Breast epithelium (tissue), 3 donors: ENCODE data around the gene PRODH.
"Not testable (repeated sequence)": the region's sequence is repeated elsewhere in the genome, so short reads cannot be mapped to it uniquely, and the experiment has no call there.

ENCODE experiments used
- POLR2A ChIP-seq: fragments of 450-650 bp; IDR thresholded peaks from one replicate; pipeline ENCODE4 v1.6.1; 2016; ENCODE audit warnings: antibody characterized with exemption, mild to moderate bottlenecking, moderate library complexity
- POLR2AphosphoS5 ChIP-seq, 3 donors: sonication (generic); formaldehyde crosslinking; IDR thresholded peaks; one replicate each; pipeline ENCODE4 v1.6.1; 2017; ENCODE audit warnings: antibody characterized with exemption in 3 of 3
- TF ChIP-seq, protein P1 (sequence below), 3 donors: fragments of 450-650 bp; IDR thresholded peaks; one replicate each; pipeline ENCODE4 v1.5.1; 2016 to 2017; ENCODE audit warnings: antibody characterized with exemption in 3 of 3, mild to moderate bottlenecking in 3 of 3, moderate library complexity in 3 of 3

DNA sequence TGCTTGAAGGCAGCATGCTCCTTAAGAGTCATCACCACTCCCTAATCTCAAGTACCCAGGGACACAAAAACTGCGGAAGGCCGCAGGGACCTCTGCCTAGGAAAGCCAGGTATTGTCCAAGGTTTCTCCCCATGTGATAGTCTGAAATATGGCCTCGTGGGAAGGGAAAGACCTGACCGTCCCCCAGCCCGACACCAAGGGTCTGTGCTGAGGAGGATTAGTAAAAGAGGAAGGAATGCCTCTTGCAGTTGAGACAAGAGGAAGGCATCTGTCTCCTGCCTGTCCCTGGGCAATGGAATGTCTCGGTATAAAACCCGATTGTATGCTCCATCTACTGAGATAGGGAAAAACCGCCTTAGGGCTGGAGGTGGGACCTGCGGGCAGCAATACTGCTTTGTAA, 11.0 kb upstream of the PRODH start:
- TF ChIP-seq POLR2A; POLR2AphosphoS5 (IDR thresholded peaks at IDR 0.05): not testable (repeated sequence)
- TF ChIP-seq, protein P1, sequence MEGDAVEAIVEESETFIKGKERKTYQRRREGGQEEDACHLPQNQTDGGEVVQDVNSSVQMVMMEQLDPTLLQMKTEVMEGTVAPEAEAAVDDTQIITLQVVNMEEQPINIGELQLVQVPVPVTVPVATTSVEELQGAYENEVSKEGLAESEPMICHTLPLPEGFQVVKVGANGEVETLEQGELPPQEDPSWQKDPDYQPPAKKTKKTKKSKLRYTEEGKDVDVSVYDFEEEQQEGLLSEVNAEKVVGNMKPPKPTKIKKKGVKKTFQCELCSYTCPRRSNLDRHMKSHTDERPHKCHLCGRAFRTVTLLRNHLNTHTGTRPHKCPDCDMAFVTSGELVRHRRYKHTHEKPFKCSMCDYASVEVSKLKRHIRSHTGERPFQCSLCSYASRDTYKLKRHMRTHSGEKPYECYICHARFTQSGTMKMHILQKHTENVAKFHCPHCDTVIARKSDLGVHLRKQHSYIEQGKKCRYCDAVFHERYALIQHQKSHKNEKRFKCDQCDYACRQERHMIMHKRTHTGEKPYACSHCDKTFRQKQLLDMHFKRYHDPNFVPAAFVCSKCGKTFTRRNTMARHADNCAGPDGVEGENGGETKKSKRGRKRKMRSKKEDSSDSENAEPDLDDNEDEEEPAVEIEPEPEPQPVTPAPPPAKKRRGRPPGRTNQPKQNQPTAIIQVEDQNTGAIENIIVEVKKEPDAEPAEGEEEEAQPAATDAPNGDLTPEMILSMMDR (IDR thresholded peaks at IDR 0.05): not testable (repeated sequence)
